Mesenchymal stem cell (in vitro differentiated cells and primary cell): Measurements from ENCODE around the gene RNH1.

ENCODE experiments used
- DNase-seq: peaks from one replicate; pipeline ENCODE4 v3.0.0-alpha.2; 2013
- H2AFZ ChIP-seq: one replicate; pipeline ENCODE4 v1.6.1; 2013; ENCODE audit warnings: low read depth, mild to moderate bottlenecking, control low read depth, inconsistent platforms, low read length, moderate library complexity
- H2AK5ac ChIP-seq: 2 replicates; pipeline ENCODE4 v1.6.1; 2013; ENCODE audit warnings: low read length, moderate library complexity, mild to moderate bottlenecking, inconsistent platforms; ENCODE audit not compliant: severe bottlenecking
- H2BK120ac ChIP-seq: one replicate; pipeline ENCODE4 v1.6.1; 2013; ENCODE audit warnings: low read depth, mild to moderate bottlenecking, inconsistent platforms, low read length, moderate library complexity
- H2BK12ac ChIP-seq, 2 experiments: one replicate each; pipeline ENCODE4 v1.6.1; 2013; ENCODE audit warnings: inconsistent platforms in 2 of 2, low read length in 2 of 2, mild to moderate bottlenecking in 2 of 2, moderate library complexity in 2 of 2, control low read depth in 1 of 2
- H2BK15ac ChIP-seq: one replicate; pipeline ENCODE4 v1.6.1; 2013; ENCODE audit warnings: mild to moderate bottlenecking, low read depth, inconsistent platforms; ENCODE audit not compliant: poor library complexity, severe bottlenecking
- H2BK5ac ChIP-seq: 2 replicates; pipeline ENCODE4 v1.6.1; 2013; ENCODE audit warnings: low read depth, mild to moderate bottlenecking, low read length, control low read depth, inconsistent platforms; ENCODE audit not compliant: poor library complexity, severe bottlenecking
- H3K14ac ChIP-seq, 2 experiments: one replicate each; pipeline ENCODE4 v1.6.1; 2013; ENCODE audit warnings: inconsistent platforms in 2 of 2, low read length in 2 of 2, control low read depth in 1 of 2, mild to moderate bottlenecking in 1 of 2, moderate library complexity in 1 of 2
- H3K18ac ChIP-seq, 2 experiments: one replicate each; pipeline ENCODE4 v1.6.1; 2013; ENCODE audit warnings: inconsistent platforms in 2 of 2, low read length in 2 of 2, control low read depth in 1 of 2, low read depth in 1 of 2, mild to moderate bottlenecking in 1 of 2
- H3K23ac ChIP-seq, 2 experiments: one replicate each; pipeline ENCODE4 v1.6.1; 2013; ENCODE audit warnings: inconsistent platforms in 2 of 2, low read length in 2 of 2, mild to moderate bottlenecking in 2 of 2, moderate library complexity in 2 of 2, control low read depth in 1 of 2
- H3K27ac ChIP-seq: 2 replicates; pipeline ENCODE4 v1.5.1; 2013; ENCODE audit warnings: mild to moderate bottlenecking, moderate library complexity, low read length, control low read depth, inconsistent platforms; ENCODE audit not compliant: poor library complexity, severe bottlenecking
- H3K27me3 ChIP-seq, 2 experiments: 2 replicates each; pipeline versions ENCODE4 v1.6.1 to v1.7.0; 2013; ENCODE audit warnings: low read length in 2 of 2, mild to moderate bottlenecking in 2 of 2, moderate library complexity in 2 of 2, control low read depth in 1 of 2, inconsistent platforms in 1 of 2; ENCODE audit not compliant: control insufficient read depth in 1 of 2, insufficient read depth in 1 of 2
- H3K36me3 ChIP-seq, 2 experiments: 2 replicates each; pipeline versions ENCODE4 v1.6.1 to v1.7.0; 2013; ENCODE audit warnings: low read length in 2 of 2, control low read depth in 1 of 2, inconsistent platforms in 1 of 2, low read depth in 1 of 2, mild to moderate bottlenecking in 1 of 2; ENCODE audit not compliant: insufficient read depth in 2 of 2, control insufficient read depth in 1 of 2
- H3K4ac ChIP-seq, 2 experiments: one replicate each; pipeline ENCODE4 v1.6.1; 2013; ENCODE audit warnings: inconsistent platforms in 2 of 2, low read length in 2 of 2, mild to moderate bottlenecking in 2 of 2, moderate library complexity in 2 of 2, control low read depth in 1 of 2, low read depth in 1 of 2
- H3K4me1 ChIP-seq: 2 replicates; pipeline ENCODE4 v1.6.1; 2013; ENCODE audit warnings: low read depth, low read length, control low read depth; ENCODE audit not compliant: control insufficient read depth, insufficient read depth
- H3K4me2 ChIP-seq: 2 replicates; pipeline ENCODE4 v1.6.1; 2013; ENCODE audit warnings: low read length, mild to moderate bottlenecking, inconsistent platforms; ENCODE audit not compliant: poor library complexity, severe bottlenecking
- H3K4me3 ChIP-seq, 2 experiments: 2 replicates each; pipeline versions ENCODE4 v1.5.1 to v1.7.0; 2013; ENCODE audit warnings: low read length in 2 of 2, mild to moderate bottlenecking in 2 of 2, control low read depth in 1 of 2, low read depth in 1 of 2; ENCODE audit not compliant: insufficient read depth in 1 of 2
- H3K79me1 ChIP-seq: replicated peaks from 2 replicates; pipeline ENCODE4 v1.6.1; 2013; ENCODE audit warnings: mild to moderate bottlenecking, control low read depth, low read length, inconsistent platforms; ENCODE audit not compliant: poor library complexity, severe bottlenecking
- H3K9ac ChIP-seq: 2 replicates; pipeline ENCODE4 v1.7.0; 2013; ENCODE audit warnings: mild to moderate bottlenecking, low read length, moderate library complexity
- H3K9me3 ChIP-seq: 2 replicates; pipeline ENCODE4 v1.7.0; 2013; ENCODE audit warnings: mild to moderate bottlenecking, low read length; ENCODE audit not compliant: control insufficient read depth
- H4K8ac ChIP-seq: one replicate; pipeline ENCODE4 v1.6.1; 2013; ENCODE audit warnings: inconsistent platforms, mild to moderate bottlenecking, low read length, moderate library complexity
- H4K91ac ChIP-seq: one replicate; pipeline ENCODE4 v1.6.1; 2013; ENCODE audit warnings: mild to moderate bottlenecking, low read length, inconsistent platforms
- WGBS: methylation state at CpG from one replicate; pipeline ENCODE4 v1.1.7; 2013; ENCODE audit warnings: mixed read lengths; 5-methylcytosine and 5-hydroxymethylcytosine counted together

The RNH1 gene

DNA sequence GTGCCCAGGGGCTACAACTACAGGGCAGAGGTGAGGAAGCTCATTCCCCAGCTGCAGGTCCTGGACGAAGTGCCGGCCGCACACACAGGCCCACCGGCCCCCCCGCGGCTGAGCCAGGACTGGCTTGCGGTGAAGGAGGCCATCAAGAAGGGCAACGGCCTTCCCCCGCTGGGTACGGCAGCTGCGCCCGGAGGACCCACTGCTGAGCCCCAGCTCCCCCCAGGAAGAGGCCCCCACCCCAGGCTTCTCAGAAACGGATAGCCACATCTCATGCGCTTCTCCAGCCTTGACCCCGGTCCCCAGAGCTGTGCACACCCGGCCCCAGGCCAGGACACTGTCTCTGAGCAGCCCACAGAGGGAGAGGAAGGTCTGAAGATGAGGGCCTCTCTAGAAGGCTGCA, 44.1 kb upstream of the RNH1 start:
- Histone ChIP-seq H3K27me3 (peaks cover under 1 to 45% of the 10 kb centered on the region in 2 experiments), H3K9ac (no peak overlapping the region), H2BK15ac (no peak overlapping the region), H3K27ac (no peak overlapping the region), H3K14ac (no peak overlapping the region), H3K4me1 (peaks cover 22% of the 10 kb centered on the region), H3K4me3 (no peak overlapping the region), H4K8ac (no peak overlapping the region), H2BK120ac (no peak overlapping the region), H4K91ac (no peak overlapping the region), H2BK5ac (no peak overlapping the region), H2AK5ac (no peak overlapping the region), H3K4ac (no peak overlapping the region), H3K36me3 (no peaks in the 10 kb centered on the region), H2BK12ac (no peak overlapping the region), H3K23ac (no peak overlapping the region), H3K4me2 (no peak overlapping the region), H3K79me1 (no peaks in the 10 kb centered on the region), H3K9me3 (no peaks in the 10 kb centered on the region), H3K18ac (no peak overlapping the region), H2AFZ (no peak overlapping the region)
- 90% methylated on average over 14 of the region's 16 CpGs for WGBS
- DNase-seq, result no peak

DNA sequence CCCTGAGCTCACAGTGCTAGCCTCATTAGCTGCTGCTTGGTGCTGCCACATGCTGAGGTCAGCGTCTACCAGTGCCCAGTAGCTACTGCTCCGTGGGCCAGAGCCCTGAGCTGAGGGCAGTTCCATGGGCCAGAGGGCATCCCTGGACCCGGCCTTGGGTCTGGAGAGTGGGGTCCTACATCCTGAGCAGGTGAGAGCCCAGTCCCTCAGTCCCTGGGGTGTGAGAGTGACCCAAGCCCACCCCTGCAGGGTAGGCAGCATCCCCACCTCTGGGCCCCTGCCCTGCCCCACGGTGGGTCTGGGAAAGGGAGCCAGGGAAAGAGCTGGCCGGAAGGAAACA, 43.7 kb upstream of the RNH1 start:
- H3K14ac ChIP-seq, result no peak overlapping the region
- no peak overlapping the region for H3K4me3 ChIP-seq
- peaks cover 0 to 44% of the 10 kb centered on the region in 2 experiments for H3K27me3 ChIP-seq
- no peaks in the 10 kb centered on the region for H3K79me1 ChIP-seq
- H3K4me2 ChIP-seq, result no peak overlapping the region
- H3K18ac ChIP-seq, result no peak overlapping the region
- H3K27ac ChIP-seq, result no peak overlapping the region
- H2BK15ac ChIP-seq, result no peak overlapping the region
- H3K4me1 ChIP-seq, result peaks cover 19% of the 10 kb centered on the region
- no peak overlapping the region for H2AK5ac ChIP-seq
- no peak overlapping the region for H4K8ac ChIP-seq
- no peaks in the 10 kb centered on the region for H3K9me3 ChIP-seq
- WGBS, result 76% methylated on average over 4 of the region's 5 CpGs
- H2BK5ac ChIP-seq, result no peak overlapping the region
- no peak overlapping the region for H3K23ac ChIP-seq
- H2BK12ac ChIP-seq, result no peak overlapping the region
- H2AFZ ChIP-seq, result no peak overlapping the region
- H3K36me3 ChIP-seq, result no peaks in the 10 kb centered on the region
- H3K9ac ChIP-seq, result no peak overlapping the region
- no peak overlapping the region for H2BK120ac ChIP-seq
- H3K4ac ChIP-seq, result no peak overlapping the region
- no peak for DNase-seq
- peak overlapping the region; percentile 25 for H4K91ac ChIP-seq

GRCh38 chr11:550021-550745, 43.1 kb upstream of the RNH1 start:
- DNase-seq, result no peak
- Histone ChIP-seq H2BK5ac (no peak overlapping the region), H3K14ac (no peak overlapping the region), H2BK120ac (no peak overlapping the region), H3K18ac (no peak overlapping the region), H3K4ac (no peak overlapping the region), H3K27me3 (peaks cover 0 to 44% of the 10 kb centered on the region in 2 experiments), H2AK5ac (no peak overlapping the region), H2BK12ac (no peak overlapping the region), H3K23ac (no peak overlapping the region), H2AFZ (no peak overlapping the region), H3K4me3 (no peak overlapping the region), H3K79me1 (no peaks in the 10 kb centered on the region), H3K9ac (no peak overlapping the region), H3K27ac (no peak overlapping the region), H2BK15ac (no peak overlapping the region), H3K4me1 (peaks cover 14% of the 10 kb centered on the region), H3K4me2 (no peak overlapping the region), H4K91ac (peak overlapping the region; percentile 25), H3K9me3 (no peaks in the 10 kb centered on the region), H3K36me3 (no peaks in the 10 kb centered on the region), H4K8ac (no peak overlapping the region)
- 93% methylated on average over 25 of the region's 25 CpGs for WGBS

DNA sequence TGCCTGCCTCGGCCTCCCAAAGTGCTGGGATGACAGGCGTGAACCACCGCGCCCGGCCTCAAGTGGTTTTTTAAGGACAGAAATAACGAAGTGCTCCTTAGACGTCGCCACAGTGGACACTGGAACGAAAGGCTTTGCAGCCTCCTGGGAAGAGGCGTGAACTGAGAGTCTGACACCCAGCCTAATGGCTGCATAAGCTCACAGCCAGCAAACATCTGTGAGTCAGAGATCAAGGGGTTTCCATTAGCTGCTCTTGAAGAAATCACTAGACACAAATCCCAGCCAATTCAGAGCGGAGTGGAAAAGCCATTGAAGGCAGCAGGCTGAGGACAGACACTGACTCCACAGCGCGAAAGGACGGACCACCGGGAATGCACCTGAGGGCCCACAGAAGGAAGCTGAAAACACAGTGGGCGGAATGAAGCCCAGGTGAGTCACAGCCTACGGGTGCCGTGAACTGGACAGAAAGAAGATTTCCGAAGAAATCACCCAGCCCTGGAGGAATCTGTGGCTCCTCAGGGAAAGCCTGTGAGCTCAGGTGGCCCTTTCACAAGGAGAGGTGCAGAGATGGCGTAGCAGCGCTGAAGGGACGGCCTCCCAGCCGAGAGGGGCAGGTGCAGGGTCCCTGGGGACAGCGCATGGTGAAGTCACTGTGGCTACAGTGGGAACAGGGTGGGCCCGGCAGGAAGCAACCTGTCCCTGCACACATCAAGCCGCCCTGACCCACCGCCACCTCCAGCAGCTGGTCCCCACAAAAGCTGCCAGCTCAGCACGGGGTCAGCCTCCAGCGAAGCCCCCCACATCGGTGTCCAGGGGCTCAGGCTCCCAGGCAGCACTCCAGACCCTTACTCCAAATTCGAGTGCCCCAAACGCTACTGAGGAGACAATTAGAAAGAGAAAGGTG, 41.9 kb upstream of the RNH1 start:
- peak; percentile 28 for DNase-seq
- H2BK5ac ChIP-seq, result no peak overlapping the region
- no peak overlapping the region for H3K14ac ChIP-seq
- 84% methylated on average over 28 of the region's 32 CpGs for WGBS
- H3K4me3 ChIP-seq, result no peak overlapping the region
- H3K23ac ChIP-seq, result no peak overlapping the region
- no peak overlapping the region for H3K27ac ChIP-seq
- H3K4me1 ChIP-seq, result peaks cover 7% of the 10 kb centered on the region
- no peak overlapping the region for H2AK5ac ChIP-seq
- no peak overlapping the region for H3K4me2 ChIP-seq
- no peak overlapping the region for H4K91ac ChIP-seq
- peak overlapping the region; percentile 54 for H2BK15ac ChIP-seq
- no peaks in the 10 kb centered on the region for H3K36me3 ChIP-seq
- H3K4ac ChIP-seq, result peak overlapping the region in 1 of 2 experiments; percentile 27
- no peak overlapping the region for H3K9ac ChIP-seq
- H4K8ac ChIP-seq, result no peak overlapping the region
- no peak overlapping the region for H2BK120ac ChIP-seq
- no peak overlapping the region for H2BK12ac ChIP-seq
- H2AFZ ChIP-seq, result no peak overlapping the region
- no peaks in the 10 kb centered on the region for H3K9me3 ChIP-seq
- H3K79me1 ChIP-seq, result no peaks in the 10 kb centered on the region
- H3K27me3 ChIP-seq, result peaks cover 0 to 39% of the 10 kb centered on the region in 2 experiments
- no peak overlapping the region for H3K18ac ChIP-seq
